ENCODE results near the gene GCA. TPM values are rescaled to one million over a fixed set of nuclear protein-coding genes. Genes with fewer than 3 reads are reported as not detected.

Gene GCA
- 10 to 100 TPM in 3 of 4 donors, 1 to 10 TPM in 1; 4.9 to 30.5 (median 22.6) TPM for total RNA-seq

GRCh38 chr2:162343824-162344616, at the start of gene GCA:
Gene GCA (plus strand): TSS chr2:162344132. CDS start chr2:162344249, 117 bp downstream.
- peak; percentile 100 for ATAC-seq
- TF ChIP-seq EP300 (IDR thresholded peaks at IDR 0.05) (no peak), POLR2AphosphoS5 (IDR thresholded peaks at IDR 0.05) (peak; percentile 69), POLR2A (IDR thresholded peaks at IDR 0.05) (peak; percentile 39)
- TF ChIP-seq, protein P1, sequence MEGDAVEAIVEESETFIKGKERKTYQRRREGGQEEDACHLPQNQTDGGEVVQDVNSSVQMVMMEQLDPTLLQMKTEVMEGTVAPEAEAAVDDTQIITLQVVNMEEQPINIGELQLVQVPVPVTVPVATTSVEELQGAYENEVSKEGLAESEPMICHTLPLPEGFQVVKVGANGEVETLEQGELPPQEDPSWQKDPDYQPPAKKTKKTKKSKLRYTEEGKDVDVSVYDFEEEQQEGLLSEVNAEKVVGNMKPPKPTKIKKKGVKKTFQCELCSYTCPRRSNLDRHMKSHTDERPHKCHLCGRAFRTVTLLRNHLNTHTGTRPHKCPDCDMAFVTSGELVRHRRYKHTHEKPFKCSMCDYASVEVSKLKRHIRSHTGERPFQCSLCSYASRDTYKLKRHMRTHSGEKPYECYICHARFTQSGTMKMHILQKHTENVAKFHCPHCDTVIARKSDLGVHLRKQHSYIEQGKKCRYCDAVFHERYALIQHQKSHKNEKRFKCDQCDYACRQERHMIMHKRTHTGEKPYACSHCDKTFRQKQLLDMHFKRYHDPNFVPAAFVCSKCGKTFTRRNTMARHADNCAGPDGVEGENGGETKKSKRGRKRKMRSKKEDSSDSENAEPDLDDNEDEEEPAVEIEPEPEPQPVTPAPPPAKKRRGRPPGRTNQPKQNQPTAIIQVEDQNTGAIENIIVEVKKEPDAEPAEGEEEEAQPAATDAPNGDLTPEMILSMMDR (IDR thresholded peaks at IDR 0.05): peak in 3 of 4 experiments; percentile 21 to 39 (median 36)
- H3K4me3 ChIP-seq: peak within 1 kb of the TSS; percentile 48 to 78
- no peaks in the 10 kb centered on the region for H3K36me3 ChIP-seq
- H3K27me3 ChIP-seq: no peaks in the 10 kb centered on the region
- WGBS, 2 donors (ENCODE audit: low coverage in 1 of 2): 0 to 1% methylated on average over 5 to 15 of the region's 57 CpGs
- H3K27ac ChIP-seq: peak within 1 kb of the TSS; percentile 12 to 81 (median 76)
- H3K9me3 ChIP-seq: no peaks in the 10 kb centered on the region
- peaks cover 0 to 15% (median 0%) of the 10 kb centered on the region in 3 donors for H3K4me1 ChIP-seq

GRCh38 chr2:162295009-162295408, 48.9 kb upstream of the GCA start:
- Histone ChIP-seq H3K4me3 (no peak overlapping the region), H3K9me3 (no peaks in the 10 kb centered on the region), H3K4me1 (peaks cover 0 to 43% (median 8%) of the 10 kb centered on the region in 3 donors), H3K27me3 (no peaks in the 10 kb centered on the region), H3K36me3 (peaks cover 0 to 14% of the 10 kb centered on the region in 2 donors), H3K27ac (no peak overlapping the region)
- WGBS, 2 donors (ENCODE audit: low coverage in 1 of 2): 94 to 96% methylated on average over 2 of the region's 2 CpGs
- no peak for ATAC-seq
- TF ChIP-seq POLR2AphosphoS5 (IDR thresholded peaks at IDR 0.05): no peak
- no peak for TF ChIP-seq EP300 (IDR thresholded peaks at IDR 0.05)
- TF ChIP-seq, protein P1 (IDR thresholded peaks at IDR 0.05): no peak
- TF ChIP-seq POLR2A (IDR thresholded peaks at IDR 0.05): no peak

GRCh38 chr2:162297925-162298552, 45.9 kb upstream of the GCA start:
- Histone ChIP-seq H3K4me1 (peaks cover 4 to 55% (median 8%) of the 10 kb centered on the region in 3 donors), H3K4me3 (no peak overlapping the region), H3K27ac (no peak overlapping the region), H3K27me3 (no peaks in the 10 kb centered on the region), H3K9me3 (no peaks in the 10 kb centered on the region), H3K36me3 (peaks cover 0 to 14% of the 10 kb centered on the region in 2 donors)
- ATAC-seq: no peak
- no peak for TF ChIP-seq POLR2AphosphoS5 (IDR thresholded peaks at IDR 0.05)
- TF ChIP-seq, protein P1 (IDR thresholded peaks at IDR 0.05): peak; percentile 82 to 86 (median 84)
- 25 to 61% methylated on average over 2 to 5 of the region's 5 CpGs for WGBS, 2 donors (ENCODE audit: low coverage in 1 of 2)

- H3K36me3 ChIP-seq: peaks cover 0 to 15% of the 10 kb centered on the region in 2 donors
- peaks cover 1 to 47% (median 4%) of the 10 kb centered on the region in 3 donors for H3K4me1 ChIP-seq
- 40 to 84% methylated on average over 3 to 9 of the region's 9 CpGs for WGBS, 2 donors (ENCODE audit: low coverage in 1 of 2)
- H3K9me3 ChIP-seq: no peaks in the 10 kb centered on the region
- no peak for ATAC-seq
- TF ChIP-seq POLR2A (IDR thresholded peaks at IDR 0.05) (no peak), POLR2AphosphoS5 (IDR thresholded peaks at IDR 0.05) (no peak), EP300 (IDR thresholded peaks at IDR 0.05) (no peak)
- TF ChIP-seq, protein P1 (IDR thresholded peaks at IDR 0.05): no peak
- no peak overlapping the region for H3K4me3 ChIP-seq
- no peak overlapping the region for H3K27ac ChIP-seq
- H3K27me3 ChIP-seq: no peaks in the 10 kb centered on the region
These were observed 45.1 kb upstream of the GCA start for GRCh38 chr2:162298669-162299335.

Measured in gastroesophageal sphincter (tissue), 4 donors.